Activated naive CD8-positive, alpha-beta T cell (primary cell): ENCODE results near the gene NLGN1.
"Not testable (repeated sequence)": the region's sequence is repeated elsewhere in the genome, so short reads cannot be mapped to it uniquely, and the experiment has no call there.

Experiments
- H3K27ac Mint-ChIP-seq: one replicate; pipeline ENCODE4 v1.8.0; 2021; ENCODE audit warnings: mixed read lengths
- H3K27me3 Mint-ChIP-seq: one replicate; pipeline ENCODE4 v1.8.0; 2021; ENCODE audit warnings: mixed read lengths
- H3K36me3 Mint-ChIP-seq: one replicate; pipeline ENCODE4 v1.8.0; 2021; ENCODE audit warnings: mixed read lengths
- H3K4me1 Mint-ChIP-seq: one replicate; pipeline ENCODE4 v1.8.0; 2021; ENCODE audit warnings: low read depth, mixed read lengths
- H3K4me3 Mint-ChIP-seq: one replicate; pipeline ENCODE4 v1.8.0; 2021; ENCODE audit warnings: mild to moderate bottlenecking, mixed read lengths
- H3K9me3 Mint-ChIP-seq: one replicate; pipeline ENCODE4 v1.8.0; 2021; ENCODE audit warnings: low read depth, mixed read lengths

The NLGN1 gene

GRCh38 chr3:173397161-173398110 lies at the start of gene NLGN1:
Gene NLGN1, plus strand, starts transcription at chr3:173397744.
- H3K27ac Mint-ChIP-seq = no peak within 1 kb of the TSS
- peak within 1 kb of the TSS; percentile 82 for H3K4me3 Mint-ChIP-seq
- no peaks in the 10 kb centered on the region for H3K9me3 Mint-ChIP-seq
- H3K36me3 Mint-ChIP-seq = no peaks in the 10 kb centered on the region
- H3K4me1 Mint-ChIP-seq = peaks cover 33% of the 10 kb centered on the region
- H3K27me3 Mint-ChIP-seq = peaks cover 44% of the 10 kb centered on the region

DNA sequence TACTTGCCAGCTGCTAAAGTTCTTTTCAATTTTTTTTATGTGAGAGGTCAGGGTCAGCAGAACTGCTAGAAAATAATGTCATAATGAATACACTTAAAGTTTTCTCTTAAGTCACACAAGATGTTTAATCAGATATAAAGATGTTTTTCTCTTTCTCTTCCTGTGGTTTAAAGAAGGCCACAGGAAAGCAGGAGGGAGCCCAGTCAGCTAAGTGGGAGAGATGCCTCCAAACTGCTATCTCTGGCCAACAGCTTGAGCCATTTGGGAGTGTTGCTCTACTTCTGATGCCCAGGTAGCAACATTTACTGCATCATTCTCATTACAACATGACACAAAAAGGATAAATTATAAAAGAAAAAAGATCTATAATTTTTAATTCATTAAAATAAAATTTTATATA lies 45.7 kb upstream of the NLGN1 start:
- peaks cover 10% of the 10 kb centered on the region for H3K9me3 Mint-ChIP-seq
- H3K4me3 Mint-ChIP-seq = no peak overlapping the region
- H3K27ac Mint-ChIP-seq = no peak overlapping the region
- H3K36me3 Mint-ChIP-seq = no peaks in the 10 kb centered on the region
- no peaks in the 10 kb centered on the region for H3K4me1 Mint-ChIP-seq
- no peaks in the 10 kb centered on the region for H3K27me3 Mint-ChIP-seq

GRCh38 chr3:173353137-173353536 lies 44.4 kb upstream of the NLGN1 start:
- not testable (repeated sequence) for H3K36me3 Mint-ChIP-seq, H3K27ac Mint-ChIP-seq, H3K27me3 Mint-ChIP-seq, H3K9me3 Mint-ChIP-seq, H3K4me3 Mint-ChIP-seq, H3K4me1 Mint-ChIP-seq

DNA sequence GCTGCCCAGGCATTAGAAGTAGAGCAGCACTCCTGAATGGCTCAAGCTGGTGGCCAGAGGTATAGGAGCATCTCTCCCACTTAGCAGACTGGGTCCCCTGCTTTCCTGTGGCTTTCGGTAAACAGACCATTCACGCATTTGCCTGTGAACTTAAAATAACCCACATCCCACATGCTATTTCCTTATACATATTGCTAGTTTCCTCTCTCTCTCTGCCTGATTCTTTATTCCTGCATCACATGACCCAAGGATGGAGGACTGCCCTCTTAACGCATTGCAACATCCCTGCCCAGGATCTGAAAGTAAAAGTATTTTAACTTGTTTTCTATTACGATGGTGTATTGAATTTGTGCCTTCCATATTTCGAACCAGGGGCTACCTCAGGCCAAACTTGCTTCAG lies 43.4 kb upstream of the NLGN1 start:
- H3K9me3 Mint-ChIP-seq = peaks cover 7% of the 10 kb centered on the region
- H3K4me1 Mint-ChIP-seq = no peaks in the 10 kb centered on the region
- H3K27me3 Mint-ChIP-seq = no peaks in the 10 kb centered on the region
- no peak overlapping the region for H3K27ac Mint-ChIP-seq
- H3K36me3 Mint-ChIP-seq = no peaks in the 10 kb centered on the region
- no peak overlapping the region for H3K4me3 Mint-ChIP-seq

- Mint-ChIP-seq H3K9me3 (peaks cover 5% of the 10 kb centered on the region), H3K36me3 (no peaks in the 10 kb centered on the region), H3K27me3 (no peaks in the 10 kb centered on the region), H3K4me3 (no peak overlapping the region), H3K27ac (no peak overlapping the region), H3K4me1 (no peaks in the 10 kb centered on the region)
These were observed 25.6 kb upstream of the NLGN1 start for GRCh38 chr3:173371848-173372487.

GRCh38 chr3:173380681-173381080 lies 16.9 kb upstream of the NLGN1 start:
- Mint-ChIP-seq H3K4me3 (no peak overlapping the region), H3K36me3 (no peaks in the 10 kb centered on the region), H3K27me3 (peaks cover 2% of the 10 kb centered on the region), H3K27ac (no peak overlapping the region), H3K4me1 (no peaks in the 10 kb centered on the region), H3K9me3 (no peaks in the 10 kb centered on the region)

GRCh38 chr3:173381936-173382335 lies 15.6 kb upstream of the NLGN1 start:
- not testable (repeated sequence) for H3K27me3 Mint-ChIP-seq, H3K27ac Mint-ChIP-seq, H3K9me3 Mint-ChIP-seq, H3K4me3 Mint-ChIP-seq, H3K36me3 Mint-ChIP-seq, H3K4me1 Mint-ChIP-seq

DNA sequence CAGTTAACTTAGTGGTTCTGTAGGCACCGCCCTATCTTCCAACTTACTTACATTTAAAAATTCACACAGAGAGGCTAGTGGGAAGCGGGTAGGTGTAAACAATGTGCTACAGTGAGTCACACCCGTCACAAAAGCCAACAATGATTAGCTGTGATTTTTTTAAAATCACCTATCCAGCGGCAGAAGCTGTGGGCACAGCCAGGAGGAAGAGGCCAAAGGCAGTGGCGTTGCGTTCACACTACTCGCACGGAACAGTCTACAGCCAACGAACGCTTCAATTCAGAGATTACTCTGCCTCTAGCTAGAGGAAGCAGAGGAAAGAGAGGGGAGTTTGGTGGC lies 2.5 kb upstream of the NLGN1 start:
- no peaks in the 10 kb centered on the region for H3K36me3 Mint-ChIP-seq
- H3K27ac Mint-ChIP-seq = no peak overlapping the region
- peak overlapping the region; percentile 82 for H3K4me3 Mint-ChIP-seq
- H3K27me3 Mint-ChIP-seq = peaks cover 46% of the 10 kb centered on the region
- peaks cover 33% of the 10 kb centered on the region for H3K4me1 Mint-ChIP-seq
- no peaks in the 10 kb centered on the region for H3K9me3 Mint-ChIP-seq

DNA sequence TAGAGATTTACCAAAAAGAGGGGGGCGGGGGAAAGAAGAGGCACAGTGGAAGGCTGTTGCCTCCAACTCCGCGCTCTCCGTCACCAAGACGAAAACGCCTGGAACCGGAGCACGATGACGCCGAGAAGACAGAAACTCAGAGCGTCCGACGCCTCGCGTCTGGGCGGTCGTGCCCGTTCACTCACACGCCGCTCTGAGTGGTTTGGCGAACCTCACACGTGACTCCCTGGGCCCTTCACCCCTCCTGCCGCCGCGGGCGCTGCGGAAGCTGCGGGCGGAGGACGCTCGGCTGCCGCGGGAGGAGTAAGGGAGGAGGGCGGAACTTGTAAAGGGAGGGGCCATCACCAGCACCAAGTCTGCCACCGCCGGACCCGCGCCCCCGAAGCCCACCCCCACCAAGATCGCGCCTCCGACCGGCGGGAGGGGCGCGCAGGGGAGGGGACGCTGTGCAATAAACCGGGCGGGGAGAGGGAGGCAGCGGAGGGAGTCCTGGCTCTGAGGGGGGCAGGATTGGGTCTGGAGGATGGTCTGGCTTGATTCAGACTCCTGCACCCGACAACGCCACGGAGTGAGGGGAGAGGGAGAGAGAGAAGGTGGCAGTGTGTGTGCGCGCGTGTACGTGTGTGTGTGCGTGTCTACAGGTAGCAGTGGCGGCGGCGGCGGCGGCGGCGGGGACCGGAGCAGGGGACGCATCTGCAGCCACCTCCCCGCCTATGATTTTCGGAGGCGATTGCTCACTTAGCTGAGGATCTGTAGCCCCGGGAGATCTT lies 1.9 kb upstream of the NLGN1 start:
- Mint-ChIP-seq H3K36me3 (no peaks in the 10 kb centered on the region), H3K27ac (no peak overlapping the region), H3K4me1 (peaks cover 33% of the 10 kb centered on the region), H3K9me3 (no peaks in the 10 kb centered on the region), H3K27me3 (peaks cover 46% of the 10 kb centered on the region), H3K4me3 (peak overlapping the region; percentile 82)

DNA sequence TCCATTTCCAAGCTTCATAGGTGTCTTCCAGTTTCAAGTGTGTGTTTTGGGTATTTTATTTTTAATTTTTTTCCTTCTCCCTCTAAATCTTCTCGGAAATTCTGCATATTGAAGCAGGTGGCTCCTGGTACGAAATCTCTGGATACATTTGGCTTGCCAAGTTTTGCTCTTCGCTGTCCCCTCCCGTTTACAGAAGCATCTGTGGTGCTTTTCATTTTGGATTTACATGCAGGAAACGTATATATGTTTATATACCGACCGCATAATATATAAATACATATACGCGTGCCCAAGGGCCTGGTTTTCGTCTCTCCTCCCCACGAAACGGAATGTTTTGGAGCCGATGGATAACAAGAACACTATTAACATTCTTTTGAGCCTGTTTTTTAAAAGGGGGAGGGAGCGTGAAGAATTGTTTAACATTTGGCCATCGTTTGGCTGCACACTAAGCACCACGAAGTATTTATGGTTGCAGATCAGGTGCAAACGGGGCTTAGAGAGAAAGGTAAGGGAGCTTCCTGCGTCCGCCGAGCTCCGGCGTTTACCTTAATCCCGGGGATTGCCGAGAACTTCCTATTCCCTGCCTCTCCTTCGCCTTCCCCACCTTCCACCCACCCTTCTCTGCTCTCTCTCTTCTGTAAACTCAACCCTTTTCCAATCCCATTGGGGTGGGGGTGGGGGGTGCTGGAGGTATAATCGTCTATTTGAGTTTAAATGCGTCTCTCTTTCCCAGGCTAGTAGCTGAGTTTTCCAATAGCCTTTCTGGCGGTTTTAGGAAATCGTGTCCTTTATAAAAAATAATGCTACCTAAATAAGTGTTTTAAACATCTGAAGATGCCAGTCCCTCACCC lies 1.1 kb upstream of the NLGN1 start:
- Mint-ChIP-seq H3K4me3 (peak overlapping the region; percentile 82), H3K27ac (no peak overlapping the region), H3K9me3 (no peaks in the 10 kb centered on the region), H3K27me3 (peaks cover 42% of the 10 kb centered on the region), H3K36me3 (no peaks in the 10 kb centered on the region), H3K4me1 (peaks cover 33% of the 10 kb centered on the region)

DNA sequence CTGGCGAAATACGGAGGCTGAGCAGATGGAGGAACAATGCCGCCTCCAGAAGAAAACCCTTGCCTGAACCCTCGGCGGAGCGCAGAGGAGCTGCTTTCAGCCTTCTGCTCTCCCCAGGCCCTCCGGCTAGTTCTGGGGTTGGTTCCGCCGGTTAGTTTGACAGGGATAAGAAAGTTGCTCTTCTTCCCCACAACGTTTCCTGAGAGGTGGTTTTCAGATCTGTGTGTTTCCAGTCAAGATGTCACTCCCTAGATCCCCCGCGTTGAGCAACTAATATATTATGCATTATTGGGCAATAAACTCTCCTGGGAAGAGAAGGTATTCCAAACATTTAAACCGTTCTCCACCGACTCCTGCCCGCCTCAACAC lies 551 bp downstream of the NLGN1 start:
- Mint-ChIP-seq H3K4me3 (peak overlapping the region; percentile 48), H3K27me3 (peaks cover 47% of the 10 kb centered on the region), H3K36me3 (no peaks in the 10 kb centered on the region), H3K4me1 (peaks cover 33% of the 10 kb centered on the region), H3K27ac (no peak overlapping the region), H3K9me3 (no peaks in the 10 kb centered on the region)

- peaks cover 41% of the 10 kb centered on the region for H3K27me3 Mint-ChIP-seq
- H3K4me3 Mint-ChIP-seq = no peak overlapping the region
- H3K27ac Mint-ChIP-seq = no peak overlapping the region
- H3K4me1 Mint-ChIP-seq = peaks cover 32% of the 10 kb centered on the region
- no peaks in the 10 kb centered on the region for H3K36me3 Mint-ChIP-seq
- H3K9me3 Mint-ChIP-seq = no peaks in the 10 kb centered on the region
These were observed 1.5 kb downstream of the NLGN1 start for GRCh38 chr3:173399044-173399443.

- Mint-ChIP-seq H3K4me3 (no peak overlapping the region), H3K9me3 (no peaks in the 10 kb centered on the region), H3K27ac (no peak overlapping the region), H3K4me1 (peaks cover 15% of the 10 kb centered on the region), H3K27me3 (peaks cover 36% of the 10 kb centered on the region), H3K36me3 (no peaks in the 10 kb centered on the region)
These were observed 3.8 kb downstream of the NLGN1 start for GRCh38 chr3:173401369-173401768.

GRCh38 chr3:173402656-173403055 lies 5.1 kb downstream of the NLGN1 start:
- H3K36me3 Mint-ChIP-seq = no peaks in the 10 kb centered on the region
- H3K4me3 Mint-ChIP-seq = no peak overlapping the region
- H3K27me3 Mint-ChIP-seq = peaks cover 27% of the 10 kb centered on the region
- H3K9me3 Mint-ChIP-seq = no peaks in the 10 kb centered on the region
- H3K4me1 Mint-ChIP-seq = peaks cover 5% of the 10 kb centered on the region
- no peak overlapping the region for H3K27ac Mint-ChIP-seq
